ENCODE data around the gene SH3BGRL2. TPM values are rescaled to one million over a fixed set of nuclear protein-coding genes. Genes with fewer than 3 reads are reported as not detected.

Gene SH3BGRL2
- total RNA-seq, 1 experiment from 2014 or later, result 5.2 TPM

DNA sequence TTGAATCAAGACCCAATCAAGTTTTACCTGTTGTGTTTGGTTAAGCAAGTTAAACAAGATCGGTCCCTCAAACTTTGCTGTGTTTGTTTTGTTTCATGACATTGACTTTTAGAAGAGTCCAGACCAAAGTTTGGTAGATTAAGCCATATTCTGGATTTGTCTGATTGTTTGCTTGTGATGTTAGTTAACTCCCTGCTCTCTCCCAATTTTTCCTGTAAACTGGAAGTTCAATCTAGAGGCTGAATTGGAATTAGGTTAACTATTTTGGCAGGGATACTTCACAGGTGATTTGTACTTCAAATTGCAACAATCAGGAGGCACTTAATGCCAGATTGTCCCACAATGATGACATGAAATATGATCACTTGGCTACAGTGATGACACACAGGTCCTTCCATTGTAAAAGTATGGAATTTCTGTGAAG is 13.6 kb upstream of the SH3BGRL2 start:
- TF ChIP-seq CBX3 (IDR thresholded peaks at IDR 0.05; ENCODE audit: low read depth) (no peak), ZFX (IDR thresholded peaks at IDR 0.05) (no peak), CEBPB (IDR thresholded peaks at IDR 0.05; ENCODE audit: low read depth) (no peak), JUND (IDR thresholded peaks at IDR 0.05) (no peak), EZH2phosphoT487 (IDR thresholded peaks at IDR 0.05; ENCODE audit: borderline replicate concordance) (no peak), EGR1 (IDR thresholded peaks at IDR 0.05; ENCODE audit: low read depth) (no peak), SIN3A (IDR thresholded peaks at IDR 0.05; ENCODE audit: low read depth) (no peak), ELF1 (IDR thresholded peaks at IDR 0.05; ENCODE audit: borderline replicate concordance, low read depth) (no peak), YY1 (IDR thresholded peaks at IDR 0.05; ENCODE audit: extremely low read depth, insufficient replicate concordance, low read depth, low read length) (no peak), POLR2AphosphoS5 (IDR thresholded peaks at IDR 0.05; ENCODE audit: low read depth, low read length) (no peak), ZBTB33 (IDR thresholded peaks at IDR 0.05; ENCODE audit: extremely low read depth, insufficient replicate concordance, low read length) (no peak), TCF7L2 (IDR thresholded peaks at IDR 0.05; ENCODE audit: borderline replicate concordance, extremely low read depth, insufficient read depth, insufficient read length) (no peak), RAD21 (IDR thresholded peaks at IDR 0.05; ENCODE audit: low read depth) (no peak), POLR2A (IDR thresholded peaks at IDR 0.05; ENCODE audit: borderline replicate concordance, extremely low read depth, insufficient read depth, insufficient read length) (no peak)
- TF ChIP-seq, protein P1, sequence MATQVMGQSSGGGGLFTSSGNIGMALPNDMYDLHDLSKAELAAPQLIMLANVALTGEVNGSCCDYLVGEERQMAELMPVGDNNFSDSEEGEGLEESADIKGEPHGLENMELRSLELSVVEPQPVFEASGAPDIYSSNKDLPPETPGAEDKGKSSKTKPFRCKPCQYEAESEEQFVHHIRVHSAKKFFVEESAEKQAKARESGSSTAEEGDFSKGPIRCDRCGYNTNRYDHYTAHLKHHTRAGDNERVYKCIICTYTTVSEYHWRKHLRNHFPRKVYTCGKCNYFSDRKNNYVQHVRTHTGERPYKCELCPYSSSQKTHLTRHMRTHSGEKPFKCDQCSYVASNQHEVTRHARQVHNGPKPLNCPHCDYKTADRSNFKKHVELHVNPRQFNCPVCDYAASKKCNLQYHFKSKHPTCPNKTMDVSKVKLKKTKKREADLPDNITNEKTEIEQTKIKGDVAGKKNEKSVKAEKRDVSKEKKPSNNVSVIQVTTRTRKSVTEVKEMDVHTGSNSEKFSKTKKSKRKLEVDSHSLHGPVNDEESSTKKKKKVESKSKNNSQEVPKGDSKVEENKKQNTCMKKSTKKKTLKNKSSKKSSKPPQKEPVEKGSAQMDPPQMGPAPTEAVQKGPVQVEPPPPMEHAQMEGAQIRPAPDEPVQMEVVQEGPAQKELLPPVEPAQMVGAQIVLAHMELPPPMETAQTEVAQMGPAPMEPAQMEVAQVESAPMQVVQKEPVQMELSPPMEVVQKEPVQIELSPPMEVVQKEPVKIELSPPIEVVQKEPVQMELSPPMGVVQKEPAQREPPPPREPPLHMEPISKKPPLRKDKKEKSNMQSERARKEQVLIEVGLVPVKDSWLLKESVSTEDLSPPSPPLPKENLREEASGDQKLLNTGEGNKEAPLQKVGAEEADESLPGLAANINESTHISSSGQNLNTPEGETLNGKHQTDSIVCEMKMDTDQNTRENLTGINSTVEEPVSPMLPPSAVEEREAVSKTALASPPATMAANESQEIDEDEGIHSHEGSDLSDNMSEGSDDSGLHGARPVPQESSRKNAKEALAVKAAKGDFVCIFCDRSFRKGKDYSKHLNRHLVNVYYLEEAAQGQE (IDR thresholded peaks at IDR 0.05; ENCODE audit: low read depth), result no peak
- TF ChIP-seq, protein P2, sequence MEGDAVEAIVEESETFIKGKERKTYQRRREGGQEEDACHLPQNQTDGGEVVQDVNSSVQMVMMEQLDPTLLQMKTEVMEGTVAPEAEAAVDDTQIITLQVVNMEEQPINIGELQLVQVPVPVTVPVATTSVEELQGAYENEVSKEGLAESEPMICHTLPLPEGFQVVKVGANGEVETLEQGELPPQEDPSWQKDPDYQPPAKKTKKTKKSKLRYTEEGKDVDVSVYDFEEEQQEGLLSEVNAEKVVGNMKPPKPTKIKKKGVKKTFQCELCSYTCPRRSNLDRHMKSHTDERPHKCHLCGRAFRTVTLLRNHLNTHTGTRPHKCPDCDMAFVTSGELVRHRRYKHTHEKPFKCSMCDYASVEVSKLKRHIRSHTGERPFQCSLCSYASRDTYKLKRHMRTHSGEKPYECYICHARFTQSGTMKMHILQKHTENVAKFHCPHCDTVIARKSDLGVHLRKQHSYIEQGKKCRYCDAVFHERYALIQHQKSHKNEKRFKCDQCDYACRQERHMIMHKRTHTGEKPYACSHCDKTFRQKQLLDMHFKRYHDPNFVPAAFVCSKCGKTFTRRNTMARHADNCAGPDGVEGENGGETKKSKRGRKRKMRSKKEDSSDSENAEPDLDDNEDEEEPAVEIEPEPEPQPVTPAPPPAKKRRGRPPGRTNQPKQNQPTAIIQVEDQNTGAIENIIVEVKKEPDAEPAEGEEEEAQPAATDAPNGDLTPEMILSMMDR (IDR thresholded peaks at IDR 0.05 in 2 of 3, conservative IDR thresholded peaks at IDR 0.05 in 1 of 3; ENCODE audit: borderline replicate concordance in 1 of 3, insufficient read depth in 1 of 3, low read depth in 2 of 3, low read length in 2 of 3), result no peak
- TF ChIP-seq, protein P3, sequence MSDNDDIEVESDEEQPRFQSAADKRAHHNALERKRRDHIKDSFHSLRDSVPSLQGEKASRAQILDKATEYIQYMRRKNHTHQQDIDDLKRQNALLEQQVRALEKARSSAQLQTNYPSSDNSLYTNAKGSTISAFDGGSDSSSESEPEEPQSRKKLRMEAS (IDR thresholded peaks at IDR 0.05), result no peak
- H3K9me3 ChIP-seq (ENCODE audit: control insufficient read depth in 1 of 2, insufficient read depth in 1 of 2, low read depth in 1 of 2, low read length in 2 of 2), result no peaks in the 10 kb centered on the region
- intact Hi-C loops (cut with micrococcal nuclease), result no loop called here
- no peaks in the 10 kb centered on the region for H3K79me2 ChIP-seq (ENCODE audit: insufficient read depth, low read length)
- no peaks in the 10 kb centered on the region for H3K27me3 ChIP-seq (ENCODE audit: insufficient read depth, low read length)
- H3K4me1 ChIP-seq (ENCODE audit: control insufficient read depth in 1 of 2, insufficient read depth in 2 of 2, low read length in 2 of 2), result no peaks in the 10 kb centered on the region
- H3K9me2 ChIP-seq (ENCODE audit: insufficient read depth), result no peaks in the 10 kb centered on the region
- no peak for DNase-seq (ENCODE audit: low read depth, low spot score)
- ATAC-seq, result no peak
- no peak overlapping the region for H3K27ac ChIP-seq (ENCODE audit: low read depth, low read length)
- no peak overlapping the region for H3K4me2 ChIP-seq (ENCODE audit: low read length)
- no peak overlapping the region for H3K9ac ChIP-seq (ENCODE audit: low read length)
- ChIA-PET POLR2A (no interaction called here), RAD21 (ENCODE audit: low non-redundant PET in 1 of 2, low total read pairs in 2 of 2, uncharacterized antibody in 2 of 2, unreplicated experiment in 2 of 2) (no interaction called here), CTCF (no interaction called here)
- BruUV-seq (replicated peaks), result no TSS peak
- H4K20me1 ChIP-seq (ENCODE audit: insufficient read depth), result no peaks in the 10 kb centered on the region
- H2AFZ ChIP-seq (ENCODE audit: low read depth, low read length, poor library complexity, severe bottlenecking), result no peak overlapping the region
- H3K36me3 ChIP-seq (ENCODE audit: control insufficient read depth in 1 of 2, insufficient read depth in 2 of 2, low read length in 2 of 2), result no peaks in the 10 kb centered on the region
- no peak overlapping the region for H3K4me3 ChIP-seq (replicated peaks in 1 of 2; ENCODE audit: low read depth in 1 of 2, low read length in 2 of 2)

All from HCT116 (cell line).